ENCODE results near the gene NCAN.
A peak's percentile ranks its signal among the peaks of the same experiment; 100 is the strongest.
"Not testable (repeated sequence)": the region's sequence is repeated elsewhere in the genome, so short reads cannot be mapped to it uniquely, and the experiment has no call there.

NCAN gene

DNA sequence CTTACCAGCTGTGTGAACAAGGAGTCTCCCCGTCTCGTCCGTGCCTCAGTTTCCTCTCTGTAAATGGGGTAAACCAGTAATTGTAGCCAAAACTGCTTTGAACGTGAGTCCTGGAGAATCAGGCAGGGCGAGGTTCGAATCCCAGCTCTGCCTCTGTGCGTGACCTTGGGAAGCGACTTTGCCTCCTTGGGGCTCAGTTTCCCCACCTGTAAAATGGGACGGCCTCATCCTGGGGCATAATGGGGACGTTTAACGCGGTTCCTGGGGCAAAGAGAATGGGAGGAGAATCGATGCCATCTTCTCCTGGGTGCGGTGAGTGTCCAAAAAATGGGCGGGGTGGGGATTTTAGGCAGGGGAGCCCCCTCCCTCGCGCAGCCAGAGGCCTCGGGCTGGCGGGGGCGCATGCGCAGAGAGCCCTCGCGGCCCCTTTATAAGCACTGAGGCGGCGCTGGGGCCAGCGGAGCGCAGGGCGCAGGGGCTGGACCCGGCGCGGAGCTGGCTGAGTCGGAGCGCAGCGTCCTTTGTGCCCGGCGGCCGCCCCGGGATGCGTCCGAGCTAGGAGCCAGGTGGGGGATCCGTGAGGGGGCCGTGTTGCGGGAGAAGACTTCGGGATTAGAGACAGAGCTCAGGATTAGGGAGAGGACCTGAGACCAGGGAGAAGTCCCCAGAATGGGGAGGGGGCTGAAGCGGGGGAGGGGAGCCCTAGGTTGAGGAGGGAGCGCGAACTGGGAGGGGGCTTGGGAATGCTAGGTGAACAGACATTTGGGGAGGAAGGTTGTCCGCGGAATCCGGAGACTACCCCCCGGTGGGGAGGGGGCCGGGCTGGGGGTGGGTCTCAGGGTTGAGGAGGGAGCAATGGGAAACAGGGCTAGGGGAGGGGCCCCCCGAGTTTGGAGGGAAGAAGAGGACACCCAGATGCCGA is at the start of gene NCAN:
Gene NCAN (plus strand): TSS at position 460 of the 922 bp plus-strand sequence. CDS start 4,996 bp downstream, outside the sequence.
- DNase-seq = no peak

DNA sequence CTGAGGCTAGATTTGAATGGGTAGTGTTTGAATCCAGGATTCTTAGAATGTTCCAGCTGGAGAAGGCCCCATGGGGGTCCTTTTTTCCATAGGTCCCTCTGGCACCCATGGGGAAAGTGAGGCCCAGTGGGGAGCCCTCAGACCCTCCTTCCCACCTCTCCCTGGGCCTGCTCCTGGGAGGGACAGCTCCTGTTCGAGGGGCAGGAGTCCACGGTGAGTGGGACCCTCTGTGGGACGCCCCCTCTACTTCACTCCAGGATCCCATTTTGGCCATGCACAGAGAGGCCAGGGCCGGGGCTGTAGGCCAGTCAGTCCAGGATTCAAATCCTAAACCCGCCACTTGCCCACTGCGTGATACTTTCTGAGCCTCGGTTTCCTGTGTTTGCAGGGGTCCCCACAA is 49.3 kb upstream of the NCAN start:
- DNase-seq = no peak

DNA sequence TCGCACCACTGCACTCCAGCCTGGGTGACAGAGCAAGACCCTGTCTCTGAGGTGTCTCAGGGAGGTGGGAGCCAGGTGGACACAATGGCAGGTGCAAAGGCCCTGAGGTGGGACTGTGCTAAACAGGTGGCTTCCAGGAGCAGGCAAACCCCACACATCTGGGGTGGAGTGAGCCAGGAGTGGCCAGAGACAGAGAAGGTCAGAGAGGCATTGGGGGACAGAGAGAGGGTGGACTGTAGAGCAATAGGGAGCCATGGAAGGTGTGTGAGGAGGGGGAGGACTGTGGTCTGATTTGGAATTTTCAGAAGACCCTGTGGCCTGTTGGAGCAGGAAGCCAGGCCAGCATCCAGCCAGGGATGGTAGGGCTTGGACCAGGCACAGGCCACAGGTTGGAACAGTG is 46.4 kb upstream of the NCAN start:
- DNase-seq = no peak

DNA sequence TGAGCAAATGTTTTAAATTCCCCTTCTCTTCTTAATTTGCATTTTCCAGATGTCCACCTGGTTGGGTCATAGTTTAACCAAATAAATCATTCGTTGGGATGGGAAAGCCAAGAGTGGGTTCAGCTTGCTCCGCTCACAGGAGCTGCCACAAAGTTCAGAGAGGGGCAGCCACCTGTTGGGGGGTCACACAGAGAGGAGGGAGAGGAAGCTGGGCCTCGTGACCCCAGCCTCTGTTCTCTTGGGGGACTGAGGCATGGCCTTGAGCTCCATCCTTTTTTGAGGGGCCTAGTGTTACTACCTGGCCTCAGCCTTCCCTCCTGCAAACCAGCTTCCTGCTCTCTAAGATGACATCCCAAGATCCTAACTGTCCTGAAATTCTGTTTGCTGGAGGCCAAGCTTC is 44.1 kb upstream of the NCAN start:
- DNase-seq = no peak

DNA sequence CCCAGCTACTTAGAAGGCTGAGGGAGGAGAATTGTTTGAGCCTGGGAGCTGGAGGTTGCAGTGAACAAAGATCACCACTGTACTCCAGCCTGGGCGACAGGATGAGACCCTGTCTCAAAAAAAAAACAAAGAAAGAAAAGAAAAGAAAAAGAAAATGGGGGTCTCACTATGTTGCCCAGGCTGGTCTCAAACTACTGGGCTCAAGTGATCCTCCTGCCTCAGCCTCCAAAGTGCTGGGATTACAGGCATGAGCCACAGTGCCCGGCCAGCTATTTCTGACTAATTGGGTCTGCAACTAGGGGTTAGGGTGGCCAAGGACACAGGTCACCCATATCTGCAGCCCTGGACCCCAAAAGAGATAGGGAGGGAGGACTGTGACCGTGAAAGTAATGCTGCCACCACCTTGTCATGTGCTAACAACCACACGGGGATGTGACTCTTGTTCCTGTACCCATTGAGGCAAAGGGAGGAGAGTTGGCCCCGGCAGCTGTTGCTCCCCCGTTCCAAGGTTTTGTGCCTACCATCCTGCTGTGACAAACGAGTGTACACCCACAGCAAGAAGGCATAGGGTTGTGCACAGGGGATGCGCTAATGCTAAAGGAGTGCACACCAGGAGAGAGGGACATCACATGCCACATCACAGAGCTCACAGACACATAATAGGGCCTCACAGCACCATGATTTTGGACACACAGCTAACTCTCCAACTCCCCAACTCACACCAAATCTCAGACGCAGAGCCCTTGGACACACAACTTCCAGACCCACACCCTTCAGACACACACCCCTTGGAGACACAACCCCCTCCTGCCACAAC is 42.3 kb upstream of the NCAN start:
- no peak for DNase-seq

DNA sequence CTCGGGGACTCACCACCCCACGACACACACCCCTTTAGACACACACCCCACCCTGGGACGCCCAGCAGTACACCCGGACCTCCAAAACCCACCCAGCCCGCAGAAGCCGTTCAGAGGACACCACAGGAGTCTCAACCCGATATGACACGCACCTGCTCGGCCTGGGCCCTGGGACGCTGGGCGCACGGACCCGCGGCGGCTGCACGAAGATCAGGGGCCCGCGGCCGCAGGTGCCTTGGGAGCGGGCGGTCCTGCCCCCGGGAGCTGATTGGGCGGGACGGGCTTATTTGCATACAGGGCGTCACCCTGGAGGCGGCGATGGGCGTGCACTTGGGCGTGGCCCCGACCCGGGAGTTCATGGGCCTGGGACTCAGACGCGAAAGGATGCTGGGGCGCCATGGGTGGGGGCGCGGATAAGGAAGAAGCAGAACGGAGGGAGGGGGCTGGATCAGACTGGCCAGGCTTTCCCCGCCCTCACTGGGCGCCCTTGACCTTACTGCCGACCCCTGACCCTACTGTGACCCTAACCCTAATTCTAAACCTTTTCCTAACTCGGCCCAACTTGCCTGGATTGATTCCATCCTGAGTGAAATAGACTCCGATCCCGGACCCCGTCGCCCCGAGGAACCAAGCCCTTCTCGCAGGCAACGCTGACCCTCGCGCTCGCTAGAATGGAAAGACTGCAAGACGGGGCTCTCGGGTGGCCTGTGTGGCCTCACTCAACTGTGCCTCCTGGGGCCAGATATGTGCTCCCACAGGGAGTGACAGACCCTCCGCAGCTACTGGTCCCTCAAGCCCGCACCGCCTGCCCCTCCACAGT is 41.5 kb upstream of the NCAN start, which contains the start of gene MEF2B:
Gene MEF2B (minus strand): TSS at position 211 of the 820 bp plus-strand sequence. CDS start 19,528 bp downstream, outside the sequence.
- DNase-seq = peak; percentile 51

DNA sequence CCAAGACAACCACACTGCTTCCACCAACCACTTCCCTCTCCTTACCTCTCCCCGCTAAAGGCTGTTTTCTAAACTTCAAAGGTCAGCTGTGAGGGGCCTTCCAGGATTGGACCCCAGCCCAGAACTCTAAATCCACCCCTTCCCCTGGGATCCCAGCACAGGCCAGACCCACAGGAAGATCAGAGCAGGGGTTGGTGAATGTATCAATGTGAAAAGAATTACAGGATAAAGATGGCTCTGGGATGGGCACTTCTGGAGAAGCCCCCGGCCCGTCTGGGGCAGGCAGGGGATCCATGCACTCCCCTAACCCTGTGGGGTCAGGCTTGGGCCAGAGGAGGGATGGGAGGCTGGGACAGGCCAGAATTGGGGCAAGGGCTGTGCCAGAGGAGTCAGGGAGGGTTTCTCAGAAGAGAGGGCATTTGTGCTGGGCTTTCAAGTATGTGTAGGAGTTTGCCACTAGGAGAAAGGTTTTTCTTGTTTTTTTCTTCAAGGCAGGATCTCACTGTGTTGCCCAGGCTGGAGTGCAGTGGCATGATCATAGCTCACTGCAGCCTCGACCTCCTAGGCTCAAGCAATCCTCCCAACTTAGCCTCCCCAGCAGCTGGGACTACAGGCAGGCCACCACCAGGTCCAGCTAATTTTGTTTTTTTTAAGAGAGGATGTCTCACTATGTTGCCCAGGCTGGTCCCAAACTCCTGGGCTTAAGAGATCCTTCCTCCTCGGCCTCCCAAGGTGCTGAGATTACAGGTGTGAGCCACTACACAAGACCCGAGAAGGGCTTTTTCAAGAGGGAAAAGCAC is 40.7 kb upstream of the NCAN start:
- no peak for DNase-seq

DNA sequence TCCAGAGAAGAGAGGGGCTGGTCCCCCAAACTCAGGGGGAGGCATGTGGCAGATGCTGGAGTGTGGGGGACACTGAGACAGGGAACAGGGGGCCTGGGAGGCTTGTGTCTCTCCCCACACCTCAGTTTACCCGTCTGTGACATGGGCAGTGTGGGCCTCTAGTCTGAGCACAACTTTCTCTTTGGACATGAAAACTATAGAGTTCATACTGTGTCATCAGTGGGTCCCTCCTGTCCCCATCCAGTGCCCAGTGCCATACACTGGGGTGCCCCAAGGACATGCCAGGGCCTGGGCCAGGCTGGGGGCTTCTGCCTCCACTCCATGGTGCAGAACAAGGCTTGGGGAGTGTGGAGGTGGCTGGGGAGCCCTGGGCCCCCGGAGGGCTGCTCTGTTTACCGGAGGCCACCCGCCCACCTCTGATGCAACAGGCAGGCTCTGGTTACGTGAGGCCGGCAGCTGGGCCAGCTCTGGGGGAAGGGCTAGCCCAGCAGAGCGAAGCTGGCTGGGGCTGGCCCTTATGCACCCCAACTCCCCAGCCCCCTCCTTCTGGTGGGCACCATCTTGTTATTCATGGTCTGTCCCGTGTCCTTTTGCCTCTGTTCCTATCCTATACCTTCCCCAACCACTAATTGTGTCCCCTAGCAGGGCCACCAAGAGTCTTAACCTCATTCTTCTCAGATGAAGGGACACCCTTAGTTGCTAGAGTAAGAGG is 39.8 kb upstream of the NCAN start:
- no peak for DNase-seq

DNA sequence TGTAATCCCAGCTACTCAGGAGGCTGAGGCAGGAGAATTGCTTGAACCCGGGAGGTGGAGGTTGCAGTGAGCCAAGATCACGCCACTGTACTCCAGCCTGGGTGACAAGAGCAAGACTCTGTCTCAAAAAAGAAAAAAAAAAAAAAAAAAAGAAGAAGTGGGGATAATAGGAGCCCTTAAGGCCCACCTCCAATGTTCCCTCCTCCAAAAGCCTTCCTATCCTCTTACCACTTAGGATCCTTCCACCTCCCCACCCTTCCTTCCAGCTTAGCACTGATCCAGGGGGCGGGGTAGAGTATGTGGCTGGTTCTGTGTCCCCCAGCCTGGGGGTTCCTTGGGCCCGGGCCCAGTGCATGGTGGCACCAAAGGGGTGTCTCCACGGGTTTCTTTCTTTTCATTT is 38.5 kb upstream of the NCAN start:
- DNase-seq = not testable (repeated sequence)

DNA sequence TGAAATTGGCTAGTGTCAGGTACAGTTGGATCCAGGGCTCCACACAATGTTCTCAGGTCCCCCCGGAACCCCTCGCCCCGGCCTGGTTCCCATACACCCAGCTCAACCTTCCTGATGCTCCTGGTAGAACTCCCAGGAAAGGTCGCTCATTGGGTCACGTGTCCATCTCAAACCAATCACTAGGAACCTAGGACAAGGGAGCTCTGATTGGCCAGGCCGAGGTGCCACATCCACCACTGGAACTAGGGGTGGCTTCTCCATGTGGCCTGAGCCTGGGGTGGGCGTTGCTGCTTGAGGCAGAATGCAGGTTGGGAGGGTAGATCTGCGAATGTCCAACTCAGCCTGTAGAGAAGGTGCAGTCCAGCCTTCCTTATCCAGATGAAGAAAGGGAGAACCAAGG is 34.8 kb upstream of the NCAN start:
- DNase-seq = no peak

DNA sequence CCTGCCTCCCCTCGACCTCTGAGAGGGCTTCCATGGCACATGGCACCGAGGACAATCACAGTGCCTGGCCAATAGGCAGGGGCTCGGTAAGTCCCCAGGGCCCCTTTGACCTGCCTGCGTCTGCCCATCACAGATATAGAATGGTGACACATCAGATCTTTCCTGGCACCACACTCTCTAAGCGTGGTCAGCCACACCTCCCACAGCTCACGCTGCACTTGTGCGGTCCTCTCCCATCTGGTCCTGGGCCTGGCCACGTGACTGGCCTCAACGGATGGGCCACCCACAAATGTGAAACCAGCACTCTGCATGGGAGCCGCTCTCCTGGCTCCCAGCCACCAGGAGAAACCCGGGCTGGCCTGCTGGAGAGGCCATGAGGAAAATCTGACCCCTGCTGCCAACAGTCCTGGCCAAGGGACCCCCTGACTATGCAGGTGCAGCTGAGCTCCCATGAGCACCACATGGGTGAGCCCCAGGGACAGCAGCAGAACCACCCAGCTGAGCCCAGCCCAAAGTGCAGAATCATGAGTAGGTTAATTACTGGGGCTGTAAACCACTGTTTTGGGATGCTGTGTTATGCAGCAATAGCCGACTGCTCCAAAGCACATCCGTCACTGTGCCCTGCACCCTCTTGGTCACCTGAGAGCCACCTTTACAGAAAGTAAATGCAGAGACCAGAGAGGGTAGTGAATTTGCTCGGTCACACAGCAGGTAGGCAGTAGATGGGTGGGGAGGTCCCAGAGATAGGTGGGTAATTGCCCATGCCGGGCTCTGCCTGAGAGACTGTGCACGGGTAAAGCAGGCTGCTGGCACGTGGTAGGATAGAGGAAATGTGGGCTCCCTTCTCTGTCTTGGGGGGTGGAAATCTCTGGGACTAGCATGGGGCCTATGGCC is 32.0 kb upstream of the NCAN start:
- no peak for DNase-seq

DNA sequence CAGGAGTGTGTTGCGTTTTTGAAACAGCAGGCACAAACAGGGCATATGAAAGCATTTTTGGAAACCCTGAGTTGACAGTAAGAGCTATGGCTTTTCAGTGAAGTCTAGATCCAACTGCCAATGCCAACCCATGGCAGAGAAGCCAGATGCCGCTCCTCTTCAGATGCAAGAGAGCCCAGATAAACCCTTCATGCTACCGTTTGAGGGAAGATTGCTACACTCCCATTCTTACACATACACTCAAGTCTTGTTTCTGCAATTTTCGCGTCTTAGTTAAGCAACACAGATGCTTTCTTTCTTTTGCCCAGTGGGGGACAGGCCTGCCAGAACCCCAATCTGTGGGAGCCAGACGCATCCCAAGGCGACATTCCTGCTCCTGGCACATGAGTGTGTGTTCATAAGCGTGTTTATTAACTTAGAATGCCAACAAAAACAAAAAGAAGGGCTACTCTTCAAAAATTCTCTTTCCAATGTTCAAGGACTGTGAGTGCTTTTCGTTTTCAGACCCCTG is 30.2 kb upstream of the NCAN start:
- no peak for DNase-seq

DNA sequence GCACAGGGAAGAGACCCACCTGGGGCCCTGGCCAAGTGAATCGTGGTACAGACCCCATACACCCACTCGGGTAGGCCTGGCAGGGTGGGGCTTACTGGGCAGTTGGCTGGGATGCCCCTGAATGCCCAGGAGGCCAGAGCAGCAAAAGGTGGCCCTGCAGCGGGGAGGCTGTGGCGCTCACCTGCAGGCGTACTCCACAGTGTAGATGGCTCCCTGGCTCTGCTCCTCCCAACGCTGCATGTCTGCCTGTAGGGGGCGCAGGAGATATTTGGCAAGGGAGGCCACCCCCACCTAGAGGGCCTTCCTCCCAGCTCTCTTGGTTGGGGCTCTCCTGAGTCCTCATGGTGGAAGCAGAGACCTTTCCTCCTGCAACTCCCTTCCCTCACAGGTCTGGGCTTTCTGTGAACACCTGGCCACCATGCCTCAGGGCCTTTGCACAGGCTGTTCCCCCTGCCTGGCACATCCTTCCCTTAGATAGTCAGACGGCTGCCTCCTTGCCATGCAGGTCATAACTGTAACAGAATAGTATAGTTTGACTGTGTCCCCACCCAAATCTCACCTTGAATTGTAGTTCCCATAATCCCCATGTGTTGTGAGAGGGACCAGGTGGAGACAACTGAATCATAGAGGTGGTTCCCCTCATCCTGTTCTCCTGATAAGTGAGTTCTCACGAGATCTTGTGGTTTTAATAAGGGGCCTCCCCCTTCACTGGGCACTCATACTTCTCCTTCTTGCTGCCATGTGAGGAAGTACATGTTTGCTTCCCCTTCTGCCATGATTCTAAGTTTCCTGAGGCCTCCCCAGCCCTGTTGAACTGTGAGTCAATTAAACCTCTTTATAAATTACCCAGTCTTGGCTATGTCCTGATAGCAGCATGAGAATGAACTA is 25.7 kb upstream of the NCAN start:
- DNase-seq = peak; percentile 64

DNA sequence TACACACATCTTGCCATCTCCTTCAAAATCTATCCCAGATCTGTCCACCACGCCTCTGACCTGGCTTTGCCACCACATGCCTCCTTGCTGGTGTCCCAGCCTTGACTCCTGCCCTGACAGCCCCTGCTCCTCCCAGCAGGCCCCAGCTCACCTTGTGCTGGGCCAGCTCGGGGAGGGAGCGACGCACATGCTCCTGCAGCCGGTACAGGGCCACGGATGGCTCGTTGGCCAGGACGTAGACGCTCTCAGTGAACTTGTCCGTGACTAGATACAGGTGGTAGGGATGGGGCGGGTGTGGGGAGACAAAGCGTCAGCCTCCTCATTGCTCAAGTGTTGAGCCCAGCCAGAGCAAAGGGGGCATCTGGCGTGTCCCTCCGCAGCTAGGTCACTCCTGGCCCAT is 25.0 kb upstream of the NCAN start:
- no peak for DNase-seq

DNA sequence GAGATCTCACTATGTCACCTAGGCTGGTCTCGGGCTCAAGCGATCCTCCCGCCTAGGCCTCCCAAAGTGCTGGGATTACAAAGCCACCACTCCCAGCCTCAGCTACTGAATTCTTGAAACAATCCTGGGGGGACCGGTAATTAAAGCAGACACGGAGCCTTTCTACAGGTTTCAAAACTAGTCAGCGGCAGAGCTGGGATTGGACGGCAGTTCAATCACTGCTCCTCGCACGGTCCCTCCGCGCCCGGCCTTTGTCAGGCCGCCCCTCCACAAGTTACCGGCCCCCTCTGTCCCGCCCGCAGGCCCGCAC is 20.0 kb upstream of the NCAN start:
- DNase-seq = no peak

DNA sequence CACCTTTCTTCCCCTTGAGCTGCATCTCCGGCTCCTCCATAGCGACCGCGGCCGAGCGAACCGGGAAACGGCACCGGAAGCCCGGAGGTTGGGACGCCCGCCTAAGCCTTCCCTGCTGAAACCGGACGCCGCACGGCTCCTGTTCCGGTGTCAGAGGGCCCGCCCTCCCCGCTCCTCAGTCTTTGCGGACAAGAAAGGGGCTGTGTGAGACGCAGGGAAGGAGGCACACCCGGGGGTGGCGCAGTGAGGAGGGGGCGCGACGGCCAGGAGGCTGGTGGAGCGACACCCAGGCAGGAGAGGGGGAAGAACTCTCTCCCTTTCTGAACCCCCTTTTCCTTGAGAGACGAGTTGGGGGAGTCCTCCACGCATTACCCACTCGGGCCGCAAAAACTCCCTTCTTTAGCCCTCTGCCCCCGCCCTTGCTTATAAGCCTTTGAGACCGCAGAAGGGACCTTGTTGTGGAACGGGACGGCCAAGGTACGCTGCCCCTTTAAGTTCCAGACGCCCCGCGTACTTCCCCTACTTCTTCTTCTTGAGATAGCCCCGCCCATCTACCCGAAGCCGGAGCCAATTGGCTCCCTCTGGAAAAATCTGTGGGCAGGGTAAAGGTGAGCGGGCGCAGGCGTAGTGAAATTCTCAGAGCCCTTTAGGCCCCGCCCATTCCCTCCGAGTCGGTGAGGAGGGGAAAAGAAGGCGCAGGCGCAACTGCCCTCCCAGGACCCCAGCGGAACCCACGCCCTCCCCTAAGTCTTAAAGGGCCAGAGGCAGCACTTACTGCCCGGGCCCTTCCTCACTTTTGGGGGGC is 19.5 kb upstream of the NCAN start, which contains the start of the genes BORCS8 and RFXANK:
Gene BORCS8 (minus strand): TSS at position 75 of the 805 bp plus-strand sequence. CDS start 35 bp downstream, at position 40.
Gene RFXANK (plus strand): TSS at position 181 of the 805 bp plus-strand sequence. CDS start 1,689 bp downstream, outside the sequence.
- peak; percentile 98 for DNase-seq

DNA sequence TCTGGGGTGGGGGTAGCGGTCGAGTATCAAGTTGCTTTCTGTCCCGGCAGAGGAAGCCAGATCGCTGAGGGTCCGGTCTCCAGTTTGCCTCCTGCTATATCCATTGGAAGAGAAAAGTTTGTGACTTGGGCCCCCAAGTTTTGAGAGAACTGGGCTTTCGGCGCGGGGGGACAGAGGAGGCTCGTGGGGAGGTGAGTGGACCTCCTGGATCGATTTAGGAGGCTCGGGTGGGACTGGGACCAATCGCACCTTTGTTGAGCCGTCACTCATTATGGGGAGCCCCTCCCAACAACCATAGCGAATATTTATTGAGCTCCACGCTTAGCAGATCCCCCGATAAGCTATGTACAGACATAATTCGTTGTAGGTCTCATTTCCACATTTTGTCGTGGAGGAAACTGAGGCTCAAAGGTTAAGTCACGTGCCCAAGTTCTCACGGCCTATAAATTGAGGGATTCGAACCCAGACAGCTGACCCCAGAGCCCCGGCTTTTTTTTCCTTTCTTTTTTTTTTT is 18.8 kb upstream of the NCAN start:
- DNase-seq = no peak

DNA sequence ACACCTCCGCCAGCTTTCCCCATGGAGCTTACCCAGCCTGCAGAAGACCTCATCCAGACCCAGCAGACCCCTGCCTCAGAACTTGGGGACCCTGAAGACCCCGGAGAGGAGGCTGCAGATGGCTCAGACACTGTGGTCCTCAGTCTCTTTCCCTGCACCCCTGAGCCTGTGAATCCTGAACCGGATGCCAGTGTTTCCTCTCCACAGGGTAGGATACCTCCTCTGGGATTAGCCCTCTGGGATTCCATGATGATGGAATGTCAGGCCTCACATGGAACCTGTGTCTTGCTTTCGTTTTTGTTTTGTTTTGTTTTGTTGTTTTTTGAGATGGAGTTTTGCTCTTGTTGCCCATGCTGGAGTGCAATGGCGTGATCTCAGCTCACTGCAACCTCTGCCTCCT is 17.8 kb upstream of the NCAN start:
- no peak for DNase-seq

Data from stimulated activated naive CD4-positive, alpha-beta T cell treated with Interleukin-2 at 50 U/mL for 16 hours (primary cell).